SK-N-SH (cell line): ENCODE results near the gene VAMP3.

Experiments used
- CHD2 ChIP-seq: fragments of 150-350 bp; IDR thresholded peaks from 2 replicates; pipeline ENCODE4 v1.6.1; 2018; ENCODE audit warnings: low read length; ENCODE audit not compliant: partially characterized antibody
- EZH2phosphoT487 ChIP-seq: fragments of 200-600 bp; sonication (generic); IDR thresholded peaks from 2 replicates; pipeline ENCODE4 v1.6.1; 2017; ENCODE audit warnings: low read depth, mixed run types, mild to moderate bottlenecking, antibody characterized with exemption, moderate library complexity, borderline replicate concordance
- FOXM1 ChIP-seq: IDR thresholded peaks from 2 replicates; pipeline ENCODE4 v1.4.0; 2012; ENCODE audit warnings: low read depth, mild to moderate bottlenecking
- GABPA ChIP-seq: IDR thresholded peaks from 2 replicates; pipeline ENCODE4 v1.4.0; 2012; ENCODE audit warnings: low read depth, mild to moderate bottlenecking
- MXI1 ChIP-seq: IDR thresholded peaks from 2 replicates; pipeline ENCODE4 v1.6.1; 2012; ENCODE audit warnings: mild to moderate bottlenecking, low read depth, low read length, improper control_type of control experiment
- NRF1 ChIP-seq: IDR thresholded peaks from 2 replicates; pipeline ENCODE4 v1.6.1; 2012; ENCODE audit warnings: low read depth, mild to moderate bottlenecking, low read length
- POLR2AphosphoS5 ChIP-seq: IDR thresholded peaks from 2 replicates; pipeline ENCODE4 v1.6.1; 2012; ENCODE audit warnings: low read depth, low read length
- RCOR1 ChIP-seq: fragments of 150-350 bp; IDR thresholded peaks from 2 replicates; pipeline ENCODE4 v1.6.1; 2017; ENCODE audit warnings: antibody characterized with exemption, low read length
- RFX5 ChIP-seq: IDR thresholded peaks from 2 replicates; pipeline ENCODE4 v1.6.1; 2012; ENCODE audit warnings: mild to moderate bottlenecking, improper control_type of control experiment, low read length
- TAF1 ChIP-seq: IDR thresholded peaks from 2 replicates; pipeline ENCODE4 v1.6.1; 2012; ENCODE audit warnings: low read depth, mild to moderate bottlenecking, low read length, moderate library complexity, borderline replicate concordance
- TF ChIP-seq, protein P1 (sequence below): fragments of 150-350 bp; IDR thresholded peaks from 2 replicates; pipeline ENCODE4 v1.6.1; 2017; ENCODE audit warnings: antibody characterized with exemption, low read length, low read depth, borderline replicate concordance
- TF ChIP-seq, protein P2 (sequence below): fragments of 200-600 bp; sonication (generic); IDR thresholded peaks from 2 replicates; pipeline ENCODE4 v1.6.1; 2017; ENCODE audit warnings: antibody characterized with exemption, mild to moderate bottlenecking, moderate library complexity
- TF ChIP-seq, protein P3 (sequence below): IDR thresholded peaks from 2 replicates; pipeline ENCODE4 v1.6.1; 2012; ENCODE audit warnings: mild to moderate bottlenecking, low read depth, low read length, moderate library complexity

GRCh38 chr1:7727809-7728471 lies 43.2 kb upstream of the VAMP3 start:
- no peak for TF ChIP-seq CHD2
- TF ChIP-seq, protein P1, sequence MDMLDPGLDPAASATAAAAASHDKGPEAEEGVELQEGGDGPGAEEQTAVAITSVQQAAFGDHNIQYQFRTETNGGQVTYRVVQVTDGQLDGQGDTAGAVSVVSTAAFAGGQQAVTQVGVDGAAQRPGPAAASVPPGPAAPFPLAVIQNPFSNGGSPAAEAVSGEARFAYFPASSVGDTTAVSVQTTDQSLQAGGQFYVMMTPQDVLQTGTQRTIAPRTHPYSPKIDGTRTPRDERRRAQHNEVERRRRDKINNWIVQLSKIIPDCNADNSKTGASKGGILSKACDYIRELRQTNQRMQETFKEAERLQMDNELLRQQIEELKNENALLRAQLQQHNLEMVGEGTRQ = no peak
- TF ChIP-seq RFX5 = no peak
- TF ChIP-seq, protein P2, sequence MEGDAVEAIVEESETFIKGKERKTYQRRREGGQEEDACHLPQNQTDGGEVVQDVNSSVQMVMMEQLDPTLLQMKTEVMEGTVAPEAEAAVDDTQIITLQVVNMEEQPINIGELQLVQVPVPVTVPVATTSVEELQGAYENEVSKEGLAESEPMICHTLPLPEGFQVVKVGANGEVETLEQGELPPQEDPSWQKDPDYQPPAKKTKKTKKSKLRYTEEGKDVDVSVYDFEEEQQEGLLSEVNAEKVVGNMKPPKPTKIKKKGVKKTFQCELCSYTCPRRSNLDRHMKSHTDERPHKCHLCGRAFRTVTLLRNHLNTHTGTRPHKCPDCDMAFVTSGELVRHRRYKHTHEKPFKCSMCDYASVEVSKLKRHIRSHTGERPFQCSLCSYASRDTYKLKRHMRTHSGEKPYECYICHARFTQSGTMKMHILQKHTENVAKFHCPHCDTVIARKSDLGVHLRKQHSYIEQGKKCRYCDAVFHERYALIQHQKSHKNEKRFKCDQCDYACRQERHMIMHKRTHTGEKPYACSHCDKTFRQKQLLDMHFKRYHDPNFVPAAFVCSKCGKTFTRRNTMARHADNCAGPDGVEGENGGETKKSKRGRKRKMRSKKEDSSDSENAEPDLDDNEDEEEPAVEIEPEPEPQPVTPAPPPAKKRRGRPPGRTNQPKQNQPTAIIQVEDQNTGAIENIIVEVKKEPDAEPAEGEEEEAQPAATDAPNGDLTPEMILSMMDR = no peak
- no peak for TF ChIP-seq TAF1
- TF ChIP-seq, protein P3, sequence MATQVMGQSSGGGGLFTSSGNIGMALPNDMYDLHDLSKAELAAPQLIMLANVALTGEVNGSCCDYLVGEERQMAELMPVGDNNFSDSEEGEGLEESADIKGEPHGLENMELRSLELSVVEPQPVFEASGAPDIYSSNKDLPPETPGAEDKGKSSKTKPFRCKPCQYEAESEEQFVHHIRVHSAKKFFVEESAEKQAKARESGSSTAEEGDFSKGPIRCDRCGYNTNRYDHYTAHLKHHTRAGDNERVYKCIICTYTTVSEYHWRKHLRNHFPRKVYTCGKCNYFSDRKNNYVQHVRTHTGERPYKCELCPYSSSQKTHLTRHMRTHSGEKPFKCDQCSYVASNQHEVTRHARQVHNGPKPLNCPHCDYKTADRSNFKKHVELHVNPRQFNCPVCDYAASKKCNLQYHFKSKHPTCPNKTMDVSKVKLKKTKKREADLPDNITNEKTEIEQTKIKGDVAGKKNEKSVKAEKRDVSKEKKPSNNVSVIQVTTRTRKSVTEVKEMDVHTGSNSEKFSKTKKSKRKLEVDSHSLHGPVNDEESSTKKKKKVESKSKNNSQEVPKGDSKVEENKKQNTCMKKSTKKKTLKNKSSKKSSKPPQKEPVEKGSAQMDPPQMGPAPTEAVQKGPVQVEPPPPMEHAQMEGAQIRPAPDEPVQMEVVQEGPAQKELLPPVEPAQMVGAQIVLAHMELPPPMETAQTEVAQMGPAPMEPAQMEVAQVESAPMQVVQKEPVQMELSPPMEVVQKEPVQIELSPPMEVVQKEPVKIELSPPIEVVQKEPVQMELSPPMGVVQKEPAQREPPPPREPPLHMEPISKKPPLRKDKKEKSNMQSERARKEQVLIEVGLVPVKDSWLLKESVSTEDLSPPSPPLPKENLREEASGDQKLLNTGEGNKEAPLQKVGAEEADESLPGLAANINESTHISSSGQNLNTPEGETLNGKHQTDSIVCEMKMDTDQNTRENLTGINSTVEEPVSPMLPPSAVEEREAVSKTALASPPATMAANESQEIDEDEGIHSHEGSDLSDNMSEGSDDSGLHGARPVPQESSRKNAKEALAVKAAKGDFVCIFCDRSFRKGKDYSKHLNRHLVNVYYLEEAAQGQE = no peak
- no peak for TF ChIP-seq EZH2phosphoT487
- TF ChIP-seq FOXM1 = no peak
- no peak for TF ChIP-seq RCOR1
- no peak for TF ChIP-seq POLR2AphosphoS5
- TF ChIP-seq MXI1 = no peak
- no peak for TF ChIP-seq NRF1
- no peak for TF ChIP-seq GABPA
